Keratinocyte (primary cell): Measurements from ENCODE around the gene ZNF831. TPM values are rescaled to one million over a fixed set of nuclear protein-coding genes. Genes with fewer than 3 reads are reported as not detected.

Experiments used
- DNase-seq: peaks from one replicate; pipeline ENCODE4 v3.0.0-alpha.2; 2011; ENCODE audit warnings: low read depth, missing footprints, low spot score
- FAIRE-seq: peaks from 2 replicates; lab custom pipeline; 2011; peaks lifted over from hg19 to GRCh38; lab: Jason Lieb, UNC
- H2AFZ ChIP-seq: 2 replicates; pipeline ENCODE4 v1.6.0; 2012; ENCODE audit warnings: low read length, control low read depth, inconsistent platforms; ENCODE audit not compliant: control insufficient read depth
- H3K27ac ChIP-seq: 2 replicates; pipeline ENCODE4 v1.5.1; 2011; ENCODE audit warnings: low read length; ENCODE audit not compliant: control insufficient read depth, insufficient read depth
- H3K27me3 ChIP-seq: 3 replicates; pipeline ENCODE4 v1.6.0; 2011; ENCODE audit warnings: low read length; ENCODE audit not compliant: control insufficient read depth, insufficient read depth; ENCODE audit errors: extremely low read depth
- H3K36me3 ChIP-seq, 2 experiments: 2 replicates in 1 of 2; 3 replicates in 1 of 2; pipeline ENCODE4 v1.5.1; 2011; ENCODE audit warnings: low read length in 2 of 2, mild to moderate bottlenecking in 1 of 2; ENCODE audit not compliant: control insufficient read depth in 2 of 2, insufficient read depth in 2 of 2; ENCODE audit errors: extremely low read depth in 1 of 2
- H3K4me1 ChIP-seq: 3 replicates; pipeline ENCODE4 v1.5.1; 2011; ENCODE audit warnings: low read length; ENCODE audit not compliant: control insufficient read depth, insufficient read depth; ENCODE audit errors: extremely low read depth
- H3K4me2 ChIP-seq: 3 replicates; pipeline ENCODE4 v1.6.0; 2011; ENCODE audit warnings: low read depth, low read length; ENCODE audit not compliant: control insufficient read depth, insufficient read depth; ENCODE audit errors: extremely low read depth
- H3K4me3 ChIP-seq, 3 experiments: fragments of 200-600 bp in 1 of 3; sonication (generic) in 1 of 3; 2 replicates in 2 of 3; 3 replicates in 1 of 3; pipeline ENCODE4 v1.5.1; 2011 to 2016; ENCODE audit warnings: low read length in 3 of 3, mild to moderate bottlenecking in 3 of 3, control low read depth in 2 of 3, inconsistent platforms in 1 of 3, low read depth in 1 of 3, mixed read lengths in 1 of 3, mixed run types in 1 of 3, moderate library complexity in 1 of 3; ENCODE audit not compliant: control insufficient read depth in 2 of 3, insufficient read depth in 2 of 3; ENCODE audit errors: extremely low read depth in 1 of 3
- H3K79me2 ChIP-seq: 2 replicates; pipeline ENCODE4 v1.6.0; 2012; ENCODE audit warnings: low read length; ENCODE audit not compliant: control insufficient read depth, insufficient read depth
- H3K9ac ChIP-seq: 3 replicates; pipeline ENCODE4 v1.6.0; 2011; ENCODE audit warnings: low read length; ENCODE audit not compliant: control insufficient read depth, insufficient read depth; ENCODE audit errors: extremely low read depth
- H3K9me1 ChIP-seq: 3 replicates; pipeline ENCODE4 v1.6.0; 2011; ENCODE audit warnings: low read length; ENCODE audit not compliant: control insufficient read depth, insufficient read depth; ENCODE audit errors: extremely low read depth
- H3K9me3 ChIP-seq: 2 replicates; pipeline ENCODE4 v1.5.1; 2012; ENCODE audit warnings: low read depth, low read length; ENCODE audit not compliant: control insufficient read depth
- H4K20me1 ChIP-seq: 3 replicates; pipeline ENCODE4 v1.6.0; 2011; ENCODE audit warnings: low read length; ENCODE audit not compliant: control insufficient read depth, insufficient read depth; ENCODE audit errors: extremely low read depth
- EZH2 ChIP-seq: IDR thresholded peaks from one replicate; pipeline ENCODE4 v1.6.1; 2012; ENCODE audit warnings: inconsistent platforms, mild to moderate bottlenecking, low read length, moderate library complexity
- dilution Hi-C: fragments of 300-500 bp; cut with MboI; formaldehyde crosslinking; loops from one replicate; pipeline ENCODE4 v1.7.0; 2020; ENCODE audit warnings: low sequenced_read_pairs; ENCODE audit not compliant: extremely low pct_ligation_motif_present
- polyA plus RNA-seq, 5 experiments: library from polyadenylated mRNA; depleted of rRNA in 3 of 5; stranded (reverse) in 3 of 5; stranded (forward) in 1 of 5; unstranded in 1 of 5; fragments of >200 nt; gene quantifications; 1 replicate in 1 of 5; 2 replicates in 3 of 5; 3 replicates in 1 of 5; pipeline versions ENCODE4 v1.2.1 to v1.2.3, GENCODE V29; 2011 to 2012; ENCODE audit warnings: missing spikeins in 2 of 5, low read depth in 1 of 5, low replicate concordance in 1 of 5
- TF ChIP-seq, protein P1 (sequence below), 3 experiments: IDR thresholded peaks in 1 of 3; conservative IDR thresholded peaks in 1 of 3; optimal IDR thresholded peaks in 1 of 3; 2 replicates in 2 of 3; 3 replicates in 1 of 3; pipeline versions ENCODE3 to v1.5.1; 2011; ENCODE audit warnings: low read length in 3 of 3, mild to moderate bottlenecking in 3 of 3, moderate library complexity in 2 of 3, control low read depth in 1 of 3, inconsistent platforms in 1 of 3; ENCODE audit not compliant: insufficient read depth in 2 of 3; ENCODE audit errors: extremely low read depth in 1 of 3

The ZNF831 gene
- polyA plus RNA-seq, 1 donor (not counting 4 experiments of a cell fraction or from before 2014, with no cell fraction given) = not detected

DNA sequence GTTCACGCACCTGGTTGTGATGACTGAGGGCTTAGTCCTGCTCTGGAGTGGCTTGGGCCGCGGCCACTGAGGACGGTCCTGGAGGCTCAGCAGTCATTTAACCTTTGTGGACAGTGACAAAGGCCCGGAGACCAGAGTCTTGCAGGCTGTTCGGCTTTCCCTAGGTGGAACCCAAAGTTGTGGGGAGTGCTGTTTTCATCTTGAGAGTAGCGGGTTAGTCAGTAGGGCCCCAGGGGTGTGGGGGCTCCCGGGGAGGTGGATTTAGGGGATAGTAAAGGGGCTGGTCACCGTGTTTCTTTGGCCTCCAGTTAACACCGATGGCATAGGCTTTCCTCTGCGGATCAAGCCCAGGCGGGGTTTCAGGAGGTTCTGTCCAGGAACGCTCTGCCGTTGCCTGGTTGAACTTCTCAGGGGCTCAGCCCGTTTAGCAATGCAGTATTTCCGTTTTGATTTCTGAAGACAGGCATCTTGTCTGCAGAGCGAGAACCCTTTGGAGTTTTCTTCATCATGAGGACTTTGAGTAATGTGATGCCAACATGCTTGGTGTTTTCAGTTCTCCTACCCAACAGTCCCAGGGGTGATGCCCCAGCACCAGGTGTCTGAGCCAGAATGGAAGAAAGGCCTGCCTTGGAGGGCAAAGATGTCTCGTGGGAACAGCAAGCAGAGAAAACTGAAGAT, 31.8 kb downstream of the ZNF831 start:
- FAIRE-seq (no peak), DNase-seq (no peak)
- Histone ChIP-seq H3K79me2 (no peaks in the 10 kb centered on the region), H3K9me3 (no peaks in the 10 kb centered on the region), H3K36me3 (no peaks in the 10 kb centered on the region), H3K9me1 (no peaks in the 10 kb centered on the region), H3K4me1 (no peaks in the 10 kb centered on the region), H3K4me2 (no peak overlapping the region), H4K20me1 (no peaks in the 10 kb centered on the region), H3K4me3 (no peak overlapping the region), H2AFZ (no peak overlapping the region), H3K27ac (no peak overlapping the region), H3K9ac (no peak overlapping the region), H3K27me3 (no peaks in the 10 kb centered on the region)
- dilution Hi-C loops = no loop called here
- TF ChIP-seq EZH2 = no peak
- TF ChIP-seq, protein P1, sequence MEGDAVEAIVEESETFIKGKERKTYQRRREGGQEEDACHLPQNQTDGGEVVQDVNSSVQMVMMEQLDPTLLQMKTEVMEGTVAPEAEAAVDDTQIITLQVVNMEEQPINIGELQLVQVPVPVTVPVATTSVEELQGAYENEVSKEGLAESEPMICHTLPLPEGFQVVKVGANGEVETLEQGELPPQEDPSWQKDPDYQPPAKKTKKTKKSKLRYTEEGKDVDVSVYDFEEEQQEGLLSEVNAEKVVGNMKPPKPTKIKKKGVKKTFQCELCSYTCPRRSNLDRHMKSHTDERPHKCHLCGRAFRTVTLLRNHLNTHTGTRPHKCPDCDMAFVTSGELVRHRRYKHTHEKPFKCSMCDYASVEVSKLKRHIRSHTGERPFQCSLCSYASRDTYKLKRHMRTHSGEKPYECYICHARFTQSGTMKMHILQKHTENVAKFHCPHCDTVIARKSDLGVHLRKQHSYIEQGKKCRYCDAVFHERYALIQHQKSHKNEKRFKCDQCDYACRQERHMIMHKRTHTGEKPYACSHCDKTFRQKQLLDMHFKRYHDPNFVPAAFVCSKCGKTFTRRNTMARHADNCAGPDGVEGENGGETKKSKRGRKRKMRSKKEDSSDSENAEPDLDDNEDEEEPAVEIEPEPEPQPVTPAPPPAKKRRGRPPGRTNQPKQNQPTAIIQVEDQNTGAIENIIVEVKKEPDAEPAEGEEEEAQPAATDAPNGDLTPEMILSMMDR (optimal IDR thresholded peaks at IDR 0.05 in 1 of 3, IDR thresholded peaks at IDR 0.05 in 1 of 3, conservative IDR thresholded peaks at IDR 0.05 in 1 of 3; ENCODE audit: extremely low read depth in 1 of 3, insufficient read depth in 2 of 3, low read length in 3 of 3) = no peak

DNA sequence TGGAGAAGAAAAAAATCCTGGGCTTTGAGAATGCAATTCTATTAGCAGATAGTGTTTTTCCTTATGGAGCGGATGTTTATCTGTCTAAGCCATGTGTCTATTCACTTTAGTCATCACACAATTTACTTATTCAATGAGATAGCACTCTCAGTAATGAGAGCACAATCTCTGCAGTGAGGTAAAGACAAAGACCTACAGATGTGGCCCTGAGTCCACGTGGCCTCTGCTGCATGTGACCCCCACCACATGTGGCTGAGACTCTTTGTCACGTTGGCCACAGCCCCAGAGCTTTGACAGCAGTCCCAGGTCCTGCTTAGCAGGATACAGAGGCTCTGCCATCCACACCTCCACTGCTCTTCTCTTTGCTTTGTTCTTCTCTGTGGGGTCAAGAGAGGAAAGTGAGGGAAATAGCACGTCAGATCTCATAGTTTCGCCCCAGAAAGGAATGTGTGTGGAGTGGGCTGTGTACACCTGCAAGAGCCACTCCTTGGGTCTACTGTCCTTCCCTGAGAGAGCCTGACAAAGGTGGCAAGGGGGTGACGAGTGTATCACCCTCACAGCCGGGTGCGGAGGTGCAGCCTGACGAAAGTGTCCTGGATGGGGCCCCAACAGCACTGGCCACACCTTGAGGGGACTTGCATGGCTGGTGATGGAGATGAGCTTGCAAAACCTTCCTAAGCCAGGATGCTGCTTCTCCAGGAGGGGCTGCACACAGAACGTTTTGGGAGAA, 40.7 kb downstream of the ZNF831 start:
- Histone ChIP-seq H3K36me3 (no peaks in the 10 kb centered on the region), H3K27ac (no peak overlapping the region), H3K79me2 (no peaks in the 10 kb centered on the region), H3K9me1 (no peaks in the 10 kb centered on the region), H2AFZ (no peak overlapping the region), H4K20me1 (no peaks in the 10 kb centered on the region), H3K4me2 (no peak overlapping the region), H3K9ac (no peak overlapping the region), H3K27me3 (peaks cover 4% of the 10 kb centered on the region), H3K4me1 (no peaks in the 10 kb centered on the region), H3K9me3 (no peaks in the 10 kb centered on the region), H3K4me3 (no peak overlapping the region)
- TF ChIP-seq, protein P1 (optimal IDR thresholded peaks at IDR 0.05 in 1 of 3, IDR thresholded peaks at IDR 0.05 in 1 of 3, conservative IDR thresholded peaks at IDR 0.05 in 1 of 3; ENCODE audit: extremely low read depth in 1 of 3, insufficient read depth in 2 of 3, low read length in 3 of 3) = no peak
- TF ChIP-seq EZH2 = no peak
- DNase-seq (no peak), FAIRE-seq (no peak)
- dilution Hi-C loops = loop anchor here (25.0 kb wide), 1 partner anchor 342 kb away; the partner anchor contains the start of genes GNAS and GNAS-AS1
